Measurements from ENCODE around the gene PHF21B.
"Not testable (repeated sequence)": the region's sequence is repeated elsewhere in the genome, so short reads cannot be mapped to it uniquely, and the experiment has no call there.

Gene PHF21B

DNA sequence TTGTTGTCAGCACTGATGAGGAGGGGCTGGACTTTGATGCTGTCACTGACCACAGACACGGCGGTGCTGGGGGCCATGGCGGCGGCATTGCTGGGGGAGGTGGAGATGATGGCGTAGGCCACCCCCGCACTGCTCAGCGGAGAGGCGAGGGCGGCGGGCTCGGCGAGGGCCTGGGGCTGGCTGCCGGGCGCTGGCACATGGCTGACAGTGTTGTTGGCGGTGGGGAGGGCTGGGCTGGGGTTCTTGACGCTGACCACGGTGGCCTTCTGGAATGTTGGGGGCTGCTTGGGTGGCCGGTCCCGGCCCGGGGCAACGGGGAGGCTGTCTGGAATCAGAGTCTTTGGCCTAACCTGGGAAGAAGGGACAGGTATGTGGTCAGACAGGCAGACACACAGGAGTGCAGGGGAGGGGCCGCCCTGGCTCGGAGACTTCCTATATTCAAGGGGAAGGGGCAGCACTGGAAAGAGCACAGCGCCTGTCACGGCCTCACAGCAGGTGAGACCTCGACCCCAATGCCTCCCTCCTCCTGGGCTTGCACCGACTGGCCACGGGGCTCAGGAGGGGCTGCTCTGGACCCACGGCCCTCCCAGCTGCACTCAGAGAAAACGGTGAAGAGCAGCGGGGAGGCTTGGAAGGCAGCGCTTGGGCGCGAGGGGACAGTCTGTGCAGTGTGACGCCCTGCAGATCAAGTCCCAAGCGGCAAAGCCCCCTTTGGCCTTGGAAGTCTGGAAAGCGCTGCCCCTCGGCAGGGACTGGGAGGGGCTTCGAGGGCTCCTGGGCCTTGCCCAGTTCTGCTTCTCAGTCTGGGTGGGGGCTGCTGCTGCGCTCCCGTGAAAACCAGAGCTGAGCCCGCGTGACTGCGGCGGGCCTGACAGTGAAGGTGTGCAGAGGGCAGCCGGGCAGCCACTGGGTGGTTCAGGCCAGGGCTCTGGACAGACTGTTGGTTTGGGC is 93.2 kb downstream of the PHF21B start:
- DNase-seq, result no peak

DNA sequence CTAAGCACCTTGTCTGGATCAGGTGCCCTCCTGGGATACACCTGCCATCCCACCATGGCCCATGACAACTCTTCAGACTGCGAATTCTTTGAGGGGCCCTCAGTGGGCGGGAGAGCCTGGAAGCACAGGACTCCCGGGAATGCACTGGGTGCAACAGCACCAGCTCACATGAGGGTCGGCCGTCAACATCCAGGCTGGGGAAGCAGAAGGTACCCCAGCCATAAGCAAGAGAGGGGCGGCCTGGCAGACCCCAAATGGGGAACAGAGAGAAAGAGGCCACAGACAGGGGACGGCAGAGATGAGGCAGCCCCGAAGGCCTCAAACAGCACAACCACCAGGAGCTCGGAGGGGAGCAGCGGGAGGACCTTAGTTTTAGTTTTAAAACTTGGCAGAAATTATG is 94.4 kb downstream of the PHF21B start:
- no peak for DNase-seq

DNA sequence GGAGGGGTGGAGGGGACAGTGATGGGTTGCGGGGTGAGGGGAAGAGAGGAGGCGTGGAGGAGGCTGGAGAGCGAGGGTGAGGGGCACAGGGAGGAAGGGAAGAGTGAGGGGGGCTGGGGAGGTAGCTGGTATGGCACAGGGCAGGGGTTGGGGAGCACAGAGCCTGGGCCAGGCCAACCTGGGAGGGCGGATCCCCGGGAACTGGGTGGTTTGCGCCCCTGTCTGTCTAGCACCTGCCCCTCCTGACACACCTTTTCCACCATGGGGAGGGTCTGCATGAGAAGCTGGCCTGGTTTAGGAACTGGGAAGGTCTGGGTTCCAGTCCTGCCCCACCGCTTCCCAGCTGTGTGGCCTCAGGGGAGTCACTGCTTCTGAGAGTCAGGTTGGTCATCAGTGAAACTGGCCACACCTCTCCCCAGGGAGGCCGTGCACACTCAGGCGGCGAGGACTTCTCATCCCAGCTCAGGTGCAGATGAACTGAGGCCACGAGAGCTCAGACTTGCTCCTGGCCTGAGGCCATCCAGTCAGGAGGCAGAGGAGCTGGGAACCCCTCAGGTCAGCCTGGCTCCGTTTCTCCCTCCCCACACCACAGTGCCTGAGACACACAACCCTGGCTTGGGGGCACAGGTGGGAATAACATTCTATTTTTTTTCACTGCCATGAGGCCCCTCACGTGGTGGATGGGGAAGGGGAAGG is 95.6 kb downstream of the PHF21B start:
- no peak for DNase-seq

DNA sequence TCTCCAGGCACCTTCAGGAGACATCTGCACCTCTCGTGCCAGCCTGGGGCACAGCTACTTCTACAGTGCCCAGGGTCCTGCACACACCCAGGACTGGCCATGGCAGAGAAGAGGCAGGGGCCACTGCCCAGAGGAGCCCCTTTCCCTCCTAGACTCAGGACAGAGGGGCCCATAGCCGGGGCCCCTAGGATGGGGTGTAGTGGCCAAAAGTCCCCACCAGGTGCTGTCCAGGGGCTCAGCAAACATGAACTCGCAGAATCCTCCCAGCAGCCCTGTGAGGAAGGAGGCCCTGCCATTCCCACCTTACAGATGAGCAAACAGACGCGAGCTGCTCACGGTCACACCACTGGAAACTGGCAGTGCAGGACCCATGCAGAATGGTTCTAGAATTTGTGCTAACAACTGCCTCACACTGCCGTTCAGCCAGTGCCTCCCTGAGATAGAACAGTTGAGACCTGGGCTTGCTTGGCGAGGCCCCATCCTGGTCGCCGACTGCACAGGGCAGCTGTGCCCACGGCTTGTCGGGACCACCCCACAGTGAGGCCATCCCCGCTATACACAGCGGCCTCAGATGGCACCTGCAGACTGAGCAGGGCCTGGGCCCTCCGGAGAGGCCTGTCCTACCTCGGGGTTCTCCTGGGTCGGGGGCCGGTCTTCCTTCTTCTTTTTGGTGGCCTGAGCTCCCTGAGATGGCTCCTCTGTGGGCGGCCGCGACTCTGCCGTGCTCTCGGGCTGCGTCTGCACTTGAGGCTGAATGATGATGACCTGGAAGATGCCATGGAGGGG is 96.4 kb downstream of the PHF21B start:
- no peak for DNase-seq

DNA sequence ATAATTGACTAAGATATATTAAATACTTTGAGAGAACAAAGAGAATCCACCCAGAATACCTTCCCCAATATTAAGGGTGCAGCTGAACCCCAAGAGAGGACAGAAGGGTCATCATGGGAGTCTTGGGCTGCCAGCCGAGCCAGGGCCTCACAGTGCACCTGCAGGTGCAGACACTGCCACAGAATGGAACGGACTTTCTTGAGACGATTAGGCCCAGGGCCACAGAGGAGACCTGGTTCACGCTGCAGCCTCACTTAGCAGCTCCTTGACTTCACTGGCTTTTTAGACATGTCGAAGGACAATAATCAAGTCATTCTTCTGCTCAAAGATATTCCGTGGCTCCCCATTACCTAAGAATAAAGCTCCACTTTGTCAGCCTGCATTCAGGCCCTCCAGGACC is 100.6 kb downstream of the PHF21B start:
- no peak for DNase-seq

DNA sequence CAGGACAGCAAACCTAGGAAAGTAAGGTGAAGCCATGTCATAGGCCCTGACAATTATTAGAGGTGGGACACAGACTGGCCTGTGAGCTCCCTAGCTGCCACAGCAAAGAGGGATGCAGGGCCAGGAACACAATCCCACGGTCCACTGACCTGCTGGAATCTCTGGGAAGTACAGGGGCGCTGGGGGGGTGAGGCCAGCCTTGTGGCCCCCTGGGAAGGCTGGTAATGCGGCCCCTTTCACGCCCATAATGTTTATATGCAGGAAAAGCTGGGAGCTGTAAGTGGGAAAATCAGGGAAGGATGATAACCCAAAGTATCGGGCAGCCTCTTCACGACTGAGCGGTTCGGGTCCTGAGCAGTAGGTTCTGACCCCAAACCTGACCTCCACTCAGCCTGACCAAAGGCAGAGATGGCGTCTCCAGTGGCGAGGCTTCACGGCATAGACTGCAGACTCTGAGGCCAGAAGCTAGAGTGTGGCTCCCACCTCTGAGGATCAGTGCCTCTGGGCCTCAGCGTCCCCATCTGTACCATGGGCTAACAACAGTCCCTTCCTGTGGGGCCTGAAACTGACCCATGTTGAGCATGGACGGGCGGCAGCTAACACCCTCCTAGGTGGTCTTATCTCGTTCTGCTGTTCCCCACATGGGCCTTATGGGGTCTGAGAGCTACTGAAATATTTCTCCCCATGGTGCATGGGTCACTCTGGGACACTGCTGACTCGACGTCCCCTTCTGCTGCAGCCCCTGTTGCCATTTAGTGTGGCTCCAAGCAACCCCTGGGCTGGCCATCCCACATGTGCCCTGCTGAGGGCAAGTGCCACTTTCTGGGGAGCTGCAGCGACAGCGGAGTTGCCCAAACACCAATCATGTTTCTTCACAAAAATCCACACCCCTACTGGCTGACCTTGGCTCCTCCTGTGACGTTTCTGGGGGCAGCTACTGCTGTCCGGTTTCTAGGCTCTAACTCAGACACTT is 101.8 kb downstream of the PHF21B start:
- DNase-seq, result no peak

DNA sequence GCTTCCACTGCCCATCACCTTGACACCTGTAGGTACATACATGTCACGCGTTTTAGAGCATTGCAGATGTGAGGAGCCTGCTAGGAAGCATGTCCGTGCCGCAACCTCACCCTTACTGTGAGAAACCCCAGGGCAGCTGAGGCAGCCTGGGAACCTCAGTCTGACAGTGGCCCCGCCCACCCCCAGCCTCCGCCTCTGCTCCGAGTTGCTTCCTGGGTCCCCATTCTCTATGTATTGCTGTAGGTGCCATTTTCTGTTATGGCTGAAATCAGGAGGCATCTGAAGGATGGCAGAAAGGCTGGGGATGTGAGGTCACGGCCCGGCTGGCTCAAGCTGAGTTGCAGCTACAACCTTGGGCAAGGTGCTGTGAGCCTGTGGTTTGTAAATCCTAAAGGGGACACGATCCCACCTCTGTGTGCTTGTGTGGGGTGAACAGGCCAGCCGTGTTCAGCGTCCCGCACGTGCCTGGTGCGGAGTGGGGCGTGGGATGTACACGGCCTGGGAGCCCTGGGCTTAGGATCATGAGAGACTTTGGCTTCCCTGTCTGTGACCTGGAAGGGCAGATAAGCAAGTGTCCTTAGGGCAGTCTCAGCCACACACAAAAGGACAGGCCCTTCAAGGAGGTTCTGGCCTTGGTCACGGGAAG is 102.7 kb downstream of the PHF21B start:
- no peak for DNase-seq

DNA sequence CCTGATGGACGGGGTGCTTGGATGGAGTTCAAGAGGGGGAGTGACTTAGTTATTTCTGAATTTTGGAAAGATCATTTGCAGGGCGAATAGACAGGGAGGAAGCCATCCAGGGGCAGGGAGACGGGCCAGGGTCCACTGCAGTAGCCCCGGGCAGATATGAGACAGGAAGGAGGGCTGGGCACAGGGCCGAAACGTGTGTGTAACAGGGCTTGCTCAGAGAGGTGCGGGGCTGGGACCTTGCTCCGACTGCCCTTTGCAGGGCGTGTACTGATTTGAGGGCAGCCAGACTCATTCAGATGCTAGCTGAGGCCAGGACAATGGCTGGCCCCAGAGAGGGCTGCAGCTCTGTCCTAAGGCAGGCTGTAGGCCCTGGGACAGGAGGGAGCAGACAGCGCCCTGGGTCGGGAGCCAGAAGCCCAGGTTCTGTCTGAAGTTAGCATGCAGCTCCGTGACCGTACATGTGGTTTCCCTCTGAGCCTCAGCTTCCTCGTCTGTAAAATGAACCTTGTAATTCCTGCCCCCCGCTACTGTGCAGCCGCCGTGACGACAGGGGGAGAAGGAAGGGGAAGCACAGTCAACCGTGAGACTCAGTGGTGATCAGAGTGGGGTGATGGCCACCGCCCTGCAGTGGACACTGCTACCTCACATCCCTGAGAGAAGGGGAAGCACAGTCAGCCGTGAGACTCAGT is 103.4 kb downstream of the PHF21B start:
- no peak for DNase-seq

DNA sequence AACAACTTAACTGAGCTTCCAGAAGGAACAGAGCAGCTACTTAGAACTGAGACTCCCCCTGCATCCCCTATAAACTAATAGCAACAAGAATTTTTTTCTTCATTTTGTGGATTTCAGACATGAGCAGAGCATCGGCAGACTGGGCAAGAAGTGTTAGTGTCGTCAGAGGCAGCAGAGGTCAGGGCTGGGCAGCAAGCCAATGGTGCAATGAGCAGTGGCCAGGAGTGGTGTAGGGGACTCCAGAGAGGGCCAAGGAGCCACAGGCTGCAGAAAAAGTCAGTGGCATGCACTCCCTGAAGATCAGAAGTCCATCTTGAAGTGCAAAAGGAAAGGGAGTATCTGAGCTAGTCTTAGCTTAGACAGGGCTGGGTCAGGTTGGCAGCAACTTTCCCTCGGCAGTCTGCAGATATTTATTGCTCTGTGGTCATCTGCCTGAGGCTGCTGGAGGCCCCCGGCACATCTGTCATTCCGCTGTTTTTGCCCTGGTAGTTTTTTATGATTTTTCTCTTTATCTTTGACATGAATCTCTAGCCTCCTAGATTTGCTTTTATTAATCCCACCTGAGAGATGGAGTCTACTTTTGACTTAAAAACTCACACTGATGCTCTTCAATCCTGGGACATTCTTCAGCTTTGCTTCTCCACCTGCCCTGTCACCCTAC is 105.2 kb downstream of the PHF21B start:
- not testable (repeated sequence) for DNase-seq

DNA sequence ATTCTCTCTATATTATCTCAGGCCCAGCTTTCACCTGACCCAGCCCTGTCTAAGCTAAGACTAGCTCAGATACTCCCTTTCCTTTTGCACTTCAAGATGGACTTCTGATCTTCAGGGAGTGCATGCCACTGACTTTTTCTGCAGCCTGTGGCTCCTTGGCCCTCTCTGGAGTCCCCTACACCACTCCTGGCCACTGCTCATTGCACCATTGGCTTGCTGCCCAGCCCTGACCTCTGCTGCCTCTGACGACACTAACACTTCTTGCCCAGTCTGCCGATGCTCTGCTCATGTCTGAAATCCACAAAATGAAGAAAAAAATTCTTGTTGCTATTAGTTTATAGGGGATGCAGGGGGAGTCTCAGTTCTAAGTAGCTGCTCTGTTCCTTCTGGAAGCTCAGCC is 106.6 kb downstream of the PHF21B start:
- DNase-seq, result not testable (repeated sequence)

DNA sequence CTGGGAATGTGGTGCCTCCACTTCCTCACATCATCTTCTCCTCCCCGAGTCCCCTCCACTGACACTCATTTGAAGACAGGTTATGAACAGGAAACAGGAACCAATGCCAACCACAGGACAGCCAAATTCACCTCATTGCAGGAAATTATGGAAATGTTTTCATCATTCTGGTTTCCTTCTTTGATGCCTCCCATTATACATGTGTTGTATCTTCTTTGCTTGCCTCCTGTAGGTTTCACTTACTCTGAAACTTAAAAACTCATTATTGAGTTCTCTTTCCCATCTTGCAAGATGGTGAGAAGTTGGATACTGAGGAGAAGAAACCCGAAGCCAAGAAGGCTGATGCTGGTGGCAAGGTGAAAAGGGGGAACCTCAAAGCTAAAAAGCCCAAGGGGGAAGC is 108.5 kb downstream of the PHF21B start:
- DNase-seq, result no peak

DNA sequence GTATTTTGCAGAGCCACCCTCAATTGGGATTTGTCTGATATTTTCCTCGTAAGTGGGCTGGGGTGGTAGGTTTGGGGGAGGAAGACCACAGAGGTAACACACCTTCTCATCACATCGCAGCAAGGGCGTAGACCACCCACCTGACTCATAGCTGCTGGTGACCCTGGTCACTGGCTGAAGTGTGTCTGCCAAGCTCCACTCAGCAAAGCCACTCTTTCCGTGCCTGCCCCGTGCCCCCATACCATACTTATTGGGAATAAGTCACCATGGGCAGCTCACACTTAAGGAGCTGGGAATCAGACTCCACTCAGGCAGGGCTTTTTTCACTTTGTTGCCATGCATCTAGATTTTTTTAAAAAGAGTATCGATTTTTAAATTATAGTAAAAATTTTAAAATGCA is 111.6 kb downstream of the PHF21B start:
- DNase-seq, result no peak

DNA sequence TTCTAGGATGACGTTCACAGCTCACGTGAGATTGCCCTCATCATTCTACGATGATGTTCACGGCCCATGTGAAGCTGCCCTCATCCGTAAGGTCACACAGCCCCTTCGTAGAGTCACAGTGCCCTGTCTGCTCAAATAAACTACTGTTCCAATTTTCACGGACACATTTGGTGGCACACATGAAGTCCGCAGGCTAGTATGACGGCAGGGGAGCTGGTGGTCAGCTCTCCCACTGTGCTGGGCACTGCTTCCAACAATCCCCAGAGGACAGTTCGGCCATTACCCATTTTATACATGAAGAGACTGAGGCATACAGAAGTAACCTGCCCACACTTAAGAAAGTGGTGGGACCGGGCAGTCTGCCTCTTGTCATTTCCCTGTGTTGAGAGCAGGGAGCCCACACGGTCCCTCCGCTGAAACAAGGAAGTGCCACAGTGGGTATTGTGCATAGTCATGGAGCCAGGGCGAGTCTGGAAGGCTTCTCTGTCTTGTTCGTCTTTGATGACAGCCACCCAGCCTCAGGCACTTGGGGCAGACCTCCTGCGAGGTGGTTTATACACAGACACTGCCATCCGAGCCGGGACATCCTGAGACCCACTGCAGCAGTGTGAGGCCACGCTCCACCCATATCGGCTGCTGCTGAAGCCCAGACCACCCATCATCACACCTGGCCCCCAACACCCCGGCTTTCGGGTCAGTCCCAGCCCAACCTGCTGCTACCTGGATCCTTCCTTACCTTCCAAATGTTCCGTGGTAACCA is 114.3 kb downstream of the PHF21B start:
- DNase-seq, result no peak

DNA sequence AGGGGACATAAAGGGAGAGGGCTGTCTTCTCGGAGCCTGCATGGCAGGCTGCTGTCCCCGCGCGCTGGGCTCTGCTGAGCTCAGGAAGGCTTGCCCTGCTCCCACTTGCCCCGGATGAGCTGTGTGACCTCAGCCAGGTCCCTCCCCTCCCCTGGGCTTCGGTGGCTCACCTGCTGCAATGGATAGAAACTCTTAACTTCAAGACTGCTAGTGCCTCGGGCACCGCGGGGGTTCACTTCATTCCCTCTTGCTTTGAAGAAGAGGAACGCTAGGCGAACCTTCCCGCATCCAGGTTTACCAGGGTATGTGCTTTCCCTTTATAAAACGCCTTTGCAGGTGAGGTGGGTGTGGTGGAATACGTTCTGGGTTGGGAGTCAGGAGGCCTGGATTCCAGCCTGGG is 115.0 kb downstream of the PHF21B start:
- DNase-seq, result no peak

DNA sequence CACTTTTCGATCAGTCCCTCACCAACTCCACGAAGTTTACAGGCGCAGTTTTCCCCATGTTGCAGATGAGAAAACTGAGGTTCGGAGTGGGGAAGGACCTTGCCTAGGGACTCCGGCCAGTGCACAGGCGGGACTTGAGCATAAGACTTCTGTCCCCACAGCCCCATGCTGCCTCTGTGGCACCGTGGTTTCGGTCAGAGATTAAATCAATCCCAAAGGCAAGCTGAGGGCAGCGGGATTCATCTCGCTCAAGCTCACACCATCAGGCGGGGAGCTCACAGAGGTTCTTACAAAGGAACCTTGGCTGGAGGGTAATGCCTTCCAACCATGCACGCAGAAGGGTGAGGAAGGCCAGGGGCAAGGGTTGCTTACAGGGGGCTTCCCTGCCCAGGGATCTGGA is 115.5 kb downstream of the PHF21B start:
- no peak for DNase-seq

DNA sequence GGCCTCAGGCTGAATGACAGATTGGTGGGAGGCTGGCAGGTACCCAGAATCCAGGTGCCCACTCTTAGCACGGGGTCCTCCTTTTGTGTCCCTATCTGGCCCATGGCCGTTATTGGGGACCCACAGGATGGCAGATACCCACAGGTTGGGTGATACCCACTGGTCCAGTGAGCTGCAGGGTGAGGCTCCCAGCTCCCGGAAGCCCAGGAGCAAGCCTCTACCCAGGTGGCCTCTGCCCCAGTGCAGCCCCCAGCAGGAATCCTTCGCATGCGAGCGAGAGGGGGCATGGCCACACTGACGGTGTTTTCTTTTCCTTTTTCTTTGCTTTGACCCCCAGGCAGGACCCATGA is 116.1 kb downstream of the PHF21B start:
- DNase-seq, result no peak

DNA sequence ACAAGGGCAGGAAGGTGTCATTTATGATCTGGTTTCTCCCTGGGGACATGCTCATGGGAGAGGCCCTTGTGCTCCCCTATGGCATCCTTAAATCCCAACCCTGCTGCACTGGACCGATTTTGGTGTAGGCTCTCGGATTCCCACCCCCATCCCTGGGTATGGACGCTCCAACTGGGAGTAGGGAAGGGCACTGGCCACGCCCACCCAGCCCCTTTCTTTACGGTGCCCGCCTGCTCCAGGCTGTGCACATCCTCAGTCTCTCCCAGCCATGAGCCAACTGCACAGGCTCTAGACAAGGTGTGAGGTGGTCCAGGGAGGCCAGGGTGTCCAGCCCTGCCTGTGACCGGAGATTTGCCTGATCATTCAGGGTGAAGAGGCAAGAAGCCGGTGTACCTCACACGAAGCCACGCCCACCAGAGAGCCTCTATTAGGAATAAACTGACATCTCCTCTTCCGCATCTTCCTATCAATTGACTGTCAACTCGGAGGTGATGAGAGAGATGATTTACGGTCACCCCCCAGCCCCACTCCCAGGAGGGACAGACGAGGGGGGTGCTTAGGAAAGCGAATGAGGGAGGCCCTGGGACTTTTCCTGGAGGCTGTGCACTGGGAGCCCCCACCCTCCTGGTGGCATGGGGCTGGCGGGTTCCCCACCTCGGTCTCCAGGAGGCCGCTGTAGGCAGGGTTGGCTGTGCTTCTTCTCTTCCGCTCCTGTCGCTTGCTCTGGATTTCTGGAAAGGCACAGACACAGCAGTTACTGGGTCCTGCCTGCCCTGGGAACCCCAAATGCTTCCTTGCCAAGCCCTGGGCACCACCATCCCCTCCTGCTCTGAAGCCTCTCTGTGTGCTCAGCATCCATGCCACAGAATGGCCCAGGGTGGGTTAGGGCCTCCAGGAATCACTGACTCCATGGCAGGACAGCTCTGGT is 116.7 kb downstream of the PHF21B start:
- no peak for DNase-seq

DNA sequence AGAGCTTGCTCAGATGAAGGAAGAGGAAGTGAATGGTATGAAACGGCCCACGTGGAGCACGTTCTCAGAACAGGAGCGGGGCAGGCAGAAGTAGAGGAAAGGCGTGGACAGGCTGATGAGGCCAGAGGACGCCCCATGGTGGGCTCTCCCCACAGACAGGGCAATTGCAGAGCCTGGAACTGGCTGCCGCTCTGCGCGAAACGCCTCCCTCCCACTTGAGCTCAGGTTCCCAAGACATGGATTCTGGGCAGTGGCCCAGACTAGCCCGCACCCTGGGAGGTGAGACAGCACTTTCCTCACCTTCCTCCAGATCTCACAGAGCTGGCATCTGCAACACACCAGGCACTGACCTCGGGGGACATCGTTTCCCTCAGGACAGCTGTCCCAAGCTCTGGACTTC is 117.6 kb downstream of the PHF21B start:
- DNase-seq, result no peak

DNA sequence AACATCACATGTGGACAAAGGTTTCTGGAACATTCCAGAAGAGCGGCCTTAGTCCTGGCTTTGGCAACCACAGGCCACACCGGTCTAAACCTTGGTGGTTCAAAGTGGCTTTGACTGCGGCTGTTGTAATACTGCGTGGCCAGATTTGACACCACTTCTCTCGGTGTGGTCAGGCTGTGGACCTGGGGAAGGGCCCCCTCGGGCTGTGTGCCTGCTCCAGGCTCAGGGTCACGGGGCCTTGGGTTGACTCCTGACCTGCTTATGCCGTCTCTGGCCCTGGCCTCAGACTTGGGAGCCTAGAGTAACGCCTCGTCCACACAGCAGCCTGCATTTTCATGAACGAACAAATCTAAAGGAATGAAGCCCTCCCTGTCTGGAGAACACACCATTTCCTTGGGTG is 118.0 kb downstream of the PHF21B start:
- DNase-seq, result no peak
